Measurements from ENCODE around the gene YWHAG.

DNA sequence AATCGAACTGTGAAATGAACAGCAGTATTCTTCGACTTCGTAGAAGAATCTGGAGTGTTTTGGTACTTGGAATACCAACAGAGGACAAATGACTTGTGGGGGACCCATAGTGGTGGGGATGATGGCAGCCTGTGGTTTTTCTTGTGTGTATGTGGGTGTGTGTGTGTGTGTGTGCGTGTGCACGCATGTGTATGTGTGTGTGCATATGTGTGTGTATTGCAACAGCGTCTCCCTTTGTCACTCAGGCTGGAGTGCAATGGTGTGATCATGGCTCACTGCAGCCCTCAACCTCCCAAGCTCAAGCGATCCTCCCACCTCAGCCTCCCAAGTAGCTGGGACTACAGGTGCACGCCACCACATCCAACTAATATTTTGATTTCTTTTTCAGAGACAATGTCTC, 9.4 kb upstream of the YWHAG start:
- TF ChIP-seq ARNTL (CRISPR knock-in tag; IDR thresholded peaks at IDR 0.05; ENCODE audit: borderline replicate concordance, low read depth): no peak
- TF ChIP-seq, protein P1, sequence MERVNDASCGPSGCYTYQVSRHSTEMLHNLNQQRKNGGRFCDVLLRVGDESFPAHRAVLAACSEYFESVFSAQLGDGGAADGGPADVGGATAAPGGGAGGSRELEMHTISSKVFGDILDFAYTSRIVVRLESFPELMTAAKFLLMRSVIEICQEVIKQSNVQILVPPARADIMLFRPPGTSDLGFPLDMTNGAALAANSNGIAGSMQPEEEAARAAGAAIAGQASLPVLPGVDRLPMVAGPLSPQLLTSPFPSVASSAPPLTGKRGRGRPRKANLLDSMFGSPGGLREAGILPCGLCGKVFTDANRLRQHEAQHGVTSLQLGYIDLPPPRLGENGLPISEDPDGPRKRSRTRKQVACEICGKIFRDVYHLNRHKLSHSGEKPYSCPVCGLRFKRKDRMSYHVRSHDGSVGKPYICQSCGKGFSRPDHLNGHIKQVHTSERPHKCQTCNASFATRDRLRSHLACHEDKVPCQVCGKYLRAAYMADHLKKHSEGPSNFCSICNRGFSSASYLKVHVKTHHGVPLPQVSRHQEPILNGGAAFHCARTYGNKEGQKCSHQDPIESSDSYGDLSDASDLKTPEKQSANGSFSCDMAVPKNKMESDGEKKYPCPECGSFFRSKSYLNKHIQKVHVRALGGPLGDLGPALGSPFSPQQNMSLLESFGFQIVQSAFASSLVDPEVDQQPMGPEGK (CRISPR knock-in tag; IDR thresholded peaks at IDR 0.05; ENCODE audit: borderline replicate concordance): no peak
- TF ChIP-seq ZNF70 (CRISPR knock-in tag; IDR thresholded peaks at IDR 0.05): no peak
- TF ChIP-seq BACH2 (CRISPR knock-in tag; IDR thresholded peaks at IDR 0.05; ENCODE audit: borderline replicate concordance): no peak
- TF ChIP-seq, protein P2, sequence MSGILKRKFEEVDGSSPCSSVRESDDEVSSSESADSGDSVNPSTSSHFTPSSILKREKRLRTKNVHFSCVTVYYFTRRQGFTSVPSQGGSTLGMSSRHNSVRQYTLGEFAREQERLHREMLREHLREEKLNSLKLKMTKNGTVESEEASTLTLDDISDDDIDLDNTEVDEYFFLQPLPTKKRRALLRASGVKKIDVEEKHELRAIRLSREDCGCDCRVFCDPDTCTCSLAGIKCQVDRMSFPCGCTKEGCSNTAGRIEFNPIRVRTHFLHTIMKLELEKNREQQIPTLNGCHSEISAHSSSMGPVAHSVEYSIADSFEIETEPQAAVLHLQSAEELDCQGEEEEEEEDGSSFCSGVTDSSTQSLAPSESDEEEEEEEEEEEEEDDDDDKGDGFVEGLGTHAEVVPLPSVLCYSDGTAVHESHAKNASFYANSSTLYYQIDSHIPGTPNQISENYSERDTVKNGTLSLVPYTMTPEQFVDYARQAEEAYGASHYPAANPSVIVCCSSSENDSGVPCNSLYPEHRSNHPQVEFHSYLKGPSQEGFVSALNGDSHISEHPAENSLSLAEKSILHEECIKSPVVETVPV (CRISPR knock-in tag; IDR thresholded peaks at IDR 0.05): no peak
- no peak for TF ChIP-seq CSDC2 (CRISPR knock-in tag; IDR thresholded peaks at IDR 0.05)
- TF ChIP-seq, protein P3, sequence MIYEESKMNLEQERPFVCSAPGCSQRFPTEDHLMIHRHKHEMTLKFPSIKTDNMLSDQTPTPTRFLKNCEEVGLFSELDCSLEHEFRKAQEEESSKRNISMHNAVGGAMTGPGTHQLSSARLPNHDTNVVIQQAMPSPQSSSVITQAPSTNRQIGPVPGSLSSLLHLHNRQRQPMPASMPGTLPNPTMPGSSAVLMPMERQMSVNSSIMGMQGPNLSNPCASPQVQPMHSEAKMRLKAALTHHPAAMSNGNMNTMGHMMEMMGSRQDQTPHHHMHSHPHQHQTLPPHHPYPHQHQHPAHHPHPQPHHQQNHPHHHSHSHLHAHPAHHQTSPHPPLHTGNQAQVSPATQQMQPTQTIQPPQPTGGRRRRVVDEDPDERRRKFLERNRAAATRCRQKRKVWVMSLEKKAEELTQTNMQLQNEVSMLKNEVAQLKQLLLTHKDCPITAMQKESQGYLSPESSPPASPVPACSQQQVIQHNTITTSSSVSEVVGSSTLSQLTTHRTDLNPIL (CRISPR knock-in tag; IDR thresholded peaks at IDR 0.05; ENCODE audit: low read depth): no peak
- no peak for TF ChIP-seq RARB (CRISPR knock-in tag; IDR thresholded peaks at IDR 0.05)
- TF ChIP-seq ZFP3 (CRISPR knock-in tag; IDR thresholded peaks at IDR 0.05): no peak
- no peak for TF ChIP-seq SNAI2 (CRISPR knock-in tag; IDR thresholded peaks at IDR 0.05)
- no peak for TF ChIP-seq PPARA (CRISPR knock-in tag; IDR thresholded peaks at IDR 0.05; ENCODE audit: borderline replicate concordance)

Measured in SK-N-SH treated with all-trans-retinoic acid at 6 μM for 48 hours (cell line).